Spleen (tissue), 7 donors: ENCODE measurements around the gene ZDHHC11B.

Source experiments
- CTCF ChIP-seq, 11 experiments: fragments of 200-600 bp in 7 of 11; fragments of 450-650 bp in 4 of 11; sonication (generic) in 4 of 11; IDR thresholded peaks in 8 of 11; conservative IDR thresholded peaks in 3 of 11; 1 replicate in 7 of 11; 2 replicates in 4 of 11; pipeline versions ENCODE4 v1.4.0 to v1.8.0; 2016 to 2021; ENCODE audit warnings: antibody characterized with exemption in 11 of 11, inconsistent platforms in 4 of 11, mild to moderate bottlenecking in 1 of 11
- POLR2A ChIP-seq, 3 donors: fragments of 450-650 bp; IDR thresholded peaks; one replicate each; pipeline ENCODE4 v1.5.1; 2017; ENCODE audit warnings: antibody characterized with exemption in 3 of 3, mild to moderate bottlenecking in 1 of 3
- POLR2AphosphoS5 ChIP-seq, 3 donors: sonication (generic); formaldehyde crosslinking; IDR thresholded peaks; one replicate each; pipeline ENCODE4 v1.5.1; 2017; ENCODE audit warnings: antibody characterized with exemption in 3 of 3
- donor health status: DM: no; HTN: no; CAD: no; lungs with moderate emphysema.
- donor health status: DM: no; HTN: no; CAD: no.
- donor health status: DM: no; HTN: no; CAD: no.

DNA sequence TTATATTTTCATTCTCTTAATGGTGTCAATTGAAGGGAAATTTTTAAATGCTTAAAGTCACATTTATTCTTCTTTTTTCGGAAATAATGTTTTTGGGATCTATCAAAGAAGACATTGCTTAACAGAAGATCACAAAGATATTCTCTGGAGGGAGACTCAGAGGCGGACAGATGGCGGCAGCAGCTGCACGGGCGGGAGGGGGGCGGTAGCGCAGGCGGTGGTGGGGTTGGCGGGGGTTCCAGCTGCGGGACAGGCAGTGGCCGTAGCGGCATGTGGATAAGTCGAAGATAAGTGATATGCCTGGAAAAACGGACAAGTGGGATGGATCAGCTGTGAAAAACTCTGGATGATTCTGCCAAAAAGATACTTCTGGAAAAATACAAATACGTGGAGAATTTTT, 31.6 kb upstream of the ZDHHC11B start:
- TF ChIP-seq CTCF (IDR thresholded peaks at IDR 0.05 in 8 of 11, conservative IDR thresholded peaks at IDR 0.05 in 3 of 11) (no peak), POLR2A (IDR thresholded peaks at IDR 0.05) (no peak), POLR2AphosphoS5 (IDR thresholded peaks at IDR 0.05) (no peak)
